BJ (cell line): ENCODE measurements around the gene C2orf68. TPM values are rescaled to one million over a fixed set of nuclear protein-coding genes. Genes with fewer than 3 reads are reported as not detected.

ENCODE experiments used
- CTCF ChIA-PET: fragments of 350-600 bp; formaldehyde crosslinking; extraction: SDS; loops from one replicate; lab custom pipeline; 2021; ENCODE audit warnings: antibody characterized with exemption, inconsistent platforms; lab: Yijun Ruan, JAX
- POLR2A ChIA-PET: fragments of 300-600 bp; sonication (Branson Sonifier 250); formaldehyde crosslinking; extraction: SDS; loops from one replicate; lab custom pipeline; 2021; ENCODE audit warnings: antibody characterized with exemption; lab: Charles Lee
- DNase-seq: peaks from one replicate; pipeline ENCODE4 v3.0.0-alpha.2; 2011; ENCODE audit warnings: low read depth
- H3K27me3 ChIP-seq: 2 replicates; pipeline ENCODE4 v1.6.0; 2011; ENCODE audit warnings: low read length; ENCODE audit not compliant: control insufficient read depth, insufficient read depth
- H3K36me3 ChIP-seq: 2 replicates; pipeline ENCODE4 v1.5.1; 2011; ENCODE audit warnings: low read length; ENCODE audit not compliant: control insufficient read depth, insufficient read depth
- H3K4me3 ChIP-seq: 2 replicates; pipeline ENCODE4 v1.5.1; 2011; ENCODE audit warnings: low read depth, mild to moderate bottlenecking, control low read depth, low read length
- polyA plus RNA-seq: library from polyadenylated mRNA; depleted of rRNA; stranded (reverse); fragments of >200 nt; gene quantifications from 2 replicates; pipeline ENCODE4 v1.2.3, GENCODE V29; 2011
- TF ChIP-seq, protein P1 (sequence below): IDR thresholded peaks from 2 replicates; pipeline ENCODE4 v1.5.1; 2011; ENCODE audit warnings: low read depth, mild to moderate bottlenecking, control low read depth, inconsistent platforms, low read length, moderate library complexity; ENCODE audit not compliant: insufficient read depth

C2orf68 gene
- polyA plus RNA-seq, 1 experiment: 16.4 TPM

DNA sequence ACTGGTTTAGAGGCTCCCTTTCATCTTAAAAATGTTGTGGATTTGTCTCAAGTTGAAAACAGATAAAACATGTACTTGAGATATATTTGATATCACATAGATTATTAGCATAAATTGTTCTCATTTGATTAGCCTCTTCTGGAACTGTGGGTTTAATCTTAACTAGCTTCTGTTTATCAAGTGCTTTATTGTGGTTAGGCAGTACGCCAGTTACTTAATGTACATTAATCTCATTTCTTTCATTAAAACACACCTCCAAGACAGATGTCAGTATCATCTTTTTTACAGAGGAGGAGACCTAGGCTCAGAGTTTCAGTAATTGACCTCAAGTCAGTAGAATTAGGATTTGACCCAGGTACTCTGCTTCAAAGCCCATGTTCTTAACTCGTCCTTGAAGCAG is 34.3 kb upstream of the C2orf68 start:
- H3K4me3 ChIP-seq: no peak overlapping the region
- DNase-seq: no peak
- no peaks in the 10 kb centered on the region for H3K27me3 ChIP-seq
- TF ChIP-seq, protein P1, sequence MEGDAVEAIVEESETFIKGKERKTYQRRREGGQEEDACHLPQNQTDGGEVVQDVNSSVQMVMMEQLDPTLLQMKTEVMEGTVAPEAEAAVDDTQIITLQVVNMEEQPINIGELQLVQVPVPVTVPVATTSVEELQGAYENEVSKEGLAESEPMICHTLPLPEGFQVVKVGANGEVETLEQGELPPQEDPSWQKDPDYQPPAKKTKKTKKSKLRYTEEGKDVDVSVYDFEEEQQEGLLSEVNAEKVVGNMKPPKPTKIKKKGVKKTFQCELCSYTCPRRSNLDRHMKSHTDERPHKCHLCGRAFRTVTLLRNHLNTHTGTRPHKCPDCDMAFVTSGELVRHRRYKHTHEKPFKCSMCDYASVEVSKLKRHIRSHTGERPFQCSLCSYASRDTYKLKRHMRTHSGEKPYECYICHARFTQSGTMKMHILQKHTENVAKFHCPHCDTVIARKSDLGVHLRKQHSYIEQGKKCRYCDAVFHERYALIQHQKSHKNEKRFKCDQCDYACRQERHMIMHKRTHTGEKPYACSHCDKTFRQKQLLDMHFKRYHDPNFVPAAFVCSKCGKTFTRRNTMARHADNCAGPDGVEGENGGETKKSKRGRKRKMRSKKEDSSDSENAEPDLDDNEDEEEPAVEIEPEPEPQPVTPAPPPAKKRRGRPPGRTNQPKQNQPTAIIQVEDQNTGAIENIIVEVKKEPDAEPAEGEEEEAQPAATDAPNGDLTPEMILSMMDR: no peak
- CTCF ChIA-PET: interaction anchor here (1.3 to 3.5 kb wide), 3 partner anchors 9 to 168 kb away, joined by 4 to 18 read pairs (median 5); no protein-coding TSS in a partner anchor
- peaks cover 23% of the 10 kb centered on the region for H3K36me3 ChIP-seq
- POLR2A ChIA-PET: no interaction called here

DNA sequence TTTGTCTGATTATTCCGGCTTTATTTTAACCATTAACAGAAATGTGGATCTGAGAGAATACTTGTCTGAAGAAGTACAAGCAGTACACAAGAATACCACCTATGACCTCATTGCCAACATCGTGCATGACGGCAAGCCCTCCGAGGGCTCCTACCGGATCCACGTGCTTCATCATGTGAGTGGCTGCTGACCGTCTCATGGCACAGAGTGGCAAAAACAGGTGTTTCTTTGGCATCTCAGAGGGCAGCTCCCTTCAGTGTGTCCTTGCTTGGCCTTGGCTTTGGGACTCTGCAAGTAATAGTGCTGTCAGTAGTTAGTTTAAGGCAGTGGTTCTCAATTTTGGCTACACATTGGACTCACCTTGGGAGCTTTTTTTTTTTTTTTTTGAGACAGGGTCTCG is 33.0 kb upstream of the C2orf68 start:
- TF ChIP-seq, protein P1: no peak
- no peaks in the 10 kb centered on the region for H3K27me3 ChIP-seq
- H3K36me3 ChIP-seq: peaks cover 27% of the 10 kb centered on the region
- no peak for DNase-seq
- no peak overlapping the region for H3K4me3 ChIP-seq
- ChIA-PET CTCF (interaction anchor here (1.3 to 3.5 kb wide), 3 partner anchors 8 to 169 kb away, joined by 4 to 18 read pairs (median 5); no protein-coding TSS in a partner anchor), POLR2A (no interaction called here)

DNA sequence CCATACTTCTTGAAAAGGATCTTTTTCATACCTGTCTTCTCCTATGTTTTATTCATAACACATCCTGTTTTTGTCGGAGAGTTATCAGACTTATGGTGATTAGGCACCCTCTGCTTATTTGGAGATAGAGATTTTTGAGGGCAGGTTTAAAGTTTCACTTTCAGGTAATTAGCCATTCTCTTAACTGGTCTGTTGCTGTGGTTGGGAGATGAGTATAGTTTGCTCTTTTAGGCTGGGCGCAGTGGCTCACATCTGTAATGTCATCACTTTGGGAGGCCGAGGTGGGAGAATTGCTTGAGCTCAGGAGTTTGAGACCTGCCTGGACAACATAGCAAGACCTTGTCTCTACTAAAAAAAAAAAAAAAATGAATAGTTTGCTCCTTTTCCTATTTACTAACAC is 30.9 kb upstream of the C2orf68 start:
- TF ChIP-seq, protein P1: no peak
- Histone ChIP-seq H3K4me3 (no peak overlapping the region), H3K27me3 (no peaks in the 10 kb centered on the region), H3K36me3 (peaks cover 30% of the 10 kb centered on the region)
- POLR2A ChIA-PET: no interaction called here
- DNase-seq: no peak
- CTCF ChIA-PET: interaction anchor here (1.1 kb wide), 1 partner anchor 36 kb away, joined by 3 read pairs; no protein-coding TSS in a partner anchor

DNA sequence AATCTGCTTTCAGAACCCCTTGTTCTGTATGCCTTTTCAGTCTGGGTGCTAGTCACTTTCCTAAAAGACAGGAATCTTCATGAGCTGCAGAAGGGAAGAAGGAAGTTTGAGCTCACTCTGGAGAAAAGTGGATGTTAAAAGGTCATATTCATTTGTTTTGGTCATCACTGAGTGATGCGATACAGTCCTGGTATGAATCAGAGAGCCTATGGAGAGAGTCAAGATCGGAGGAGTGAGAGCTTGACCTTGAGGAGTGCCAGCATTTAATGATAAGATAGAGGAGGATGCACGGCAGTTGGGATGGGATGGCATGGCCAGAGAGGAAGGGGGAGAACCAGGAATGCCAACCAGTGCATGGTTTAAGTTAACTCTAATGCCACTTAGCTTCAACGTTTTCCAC is 23.8 kb upstream of the C2orf68 start:
- TF ChIP-seq, protein P1: no peak
- Histone ChIP-seq H3K27me3 (no peaks in the 10 kb centered on the region), H3K36me3 (peaks cover 25% of the 10 kb centered on the region), H3K4me3 (no peak overlapping the region)
- no peak for DNase-seq
- CTCF ChIA-PET: interaction anchor here (0.6 to 6.6 kb wide), 14 partner anchors 8 to 191 kb away, joined by 3 to 92 read pairs (median 6); partner anchors contain the start of gene ATOH8
- POLR2A ChIA-PET: no interaction called here

DNA sequence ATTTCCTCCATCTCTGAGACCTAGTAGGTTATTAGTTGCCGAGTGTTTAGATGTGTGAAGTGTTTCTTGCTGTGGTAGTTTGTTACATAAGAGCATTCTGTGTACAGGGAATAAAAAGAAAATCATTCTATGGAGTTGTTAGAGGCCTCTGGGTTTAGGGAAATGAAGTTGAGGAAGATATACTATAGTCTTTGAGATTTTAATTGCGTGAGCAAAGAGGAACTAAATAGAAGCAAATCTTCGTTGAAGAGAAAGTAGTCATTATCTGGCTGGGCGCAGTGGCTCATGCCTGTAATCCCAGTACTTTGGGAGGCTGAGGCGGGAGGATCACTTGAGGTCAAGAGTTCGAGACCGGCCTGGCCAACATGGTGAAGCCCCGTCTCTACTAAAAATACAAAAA is 23.1 kb upstream of the C2orf68 start:
- peaks cover 24% of the 10 kb centered on the region for H3K36me3 ChIP-seq
- TF ChIP-seq, protein P1: no peak
- H3K27me3 ChIP-seq: no peaks in the 10 kb centered on the region
- ChIA-PET CTCF (interaction anchor here (0.7 to 6.6 kb wide), 8 partner anchors 9 to 179 kb away, joined by 3 to 92 read pairs (median 16); no protein-coding TSS in a partner anchor), POLR2A (no interaction called here)
- no peak for DNase-seq
- no peak overlapping the region for H3K4me3 ChIP-seq
